IMR-90 (cell line): ENCODE results near the gene EDIL3. TPM values are rescaled to one million over a fixed set of nuclear protein-coding genes. Genes with fewer than 3 reads are reported as not detected.

ENCODE experiments used
- ATAC-seq: fragments of 200-7000 bp; cut with Tn5 transposase; 2 replicates; pipeline ENCODE4 v1.9.1; 2020; ENCODE audit warnings: low read depth, mild to moderate bottlenecking, moderate library complexity
- BruUV-seq: library from RNA; stranded (reverse); fragments of 400-500 nt; replicated peaks from 2 replicates; lab custom pipeline; 2021; lab: Mats Ljungman, UMichigan
- CTCF ChIA-PET: fragments of 300-600 bp; formaldehyde crosslinking; extraction: SDS; loops from one replicate; lab custom pipeline; 2021; ENCODE audit warnings: antibody characterized with exemption; lab: Yijun Ruan, JAX
- POLR2A ChIA-PET: fragments of 300-600 bp; sonication (Branson Sonifier 250); formaldehyde crosslinking; loops from one replicate; lab custom pipeline; 2022; ENCODE audit warnings: antibody characterized with exemption; ENCODE audit not compliant: unreplicated experiment; lab: Charles Lee
- DNase-seq: peaks from one replicate; pipeline ENCODE4 v3.0.0; 2013
- H2AFZ ChIP-seq: replicated peaks from 2 replicates; pipeline ENCODE3; 2013; ENCODE audit warnings: low read length, mild to moderate bottlenecking; ENCODE audit not compliant: poor library complexity
- H2AK5ac ChIP-seq: 2 replicates; pipeline ENCODE4 v1.6.1; 2013; ENCODE audit warnings: low read depth, low read length, inconsistent platforms
- H2AK9ac ChIP-seq: replicated peaks from 2 replicates; pipeline ENCODE3; 2013; ENCODE audit warnings: mild to moderate bottlenecking, low read depth, low read length, moderate library complexity; ENCODE audit not compliant: poor library complexity
- H2BK120ac ChIP-seq: 2 replicates; pipeline ENCODE4 v1.6.1; 2013; ENCODE audit warnings: low read depth, low read length, inconsistent platforms
- H2BK15ac ChIP-seq: 3 replicates; pipeline ENCODE4 v1.6.1; 2013; ENCODE audit warnings: low read depth, low read length, inconsistent platforms
- H2BK20ac ChIP-seq: 2 replicates; pipeline ENCODE4 v1.6.1; 2013; ENCODE audit warnings: low read depth, mild to moderate bottlenecking, inconsistent platforms, low read length, moderate library complexity
- H2BK5ac ChIP-seq: 2 replicates; pipeline ENCODE4 v1.6.1; 2013; ENCODE audit warnings: mild to moderate bottlenecking, low read depth, low read length, inconsistent platforms; ENCODE audit not compliant: poor library complexity, severe bottlenecking
- H3K14ac ChIP-seq: replicated peaks from 2 replicates; pipeline ENCODE4 v1.6.1; 2013; ENCODE audit warnings: low read depth, low read length, inconsistent platforms
- H3K18ac ChIP-seq: 2 replicates; pipeline ENCODE4 v1.6.1; 2013; ENCODE audit warnings: low read depth, low read length, control low read depth
- H3K23ac ChIP-seq: 2 replicates; pipeline ENCODE4 v1.6.1; 2013; ENCODE audit warnings: low read depth, low read length, inconsistent platforms
- H3K27ac ChIP-seq: 2 replicates; pipeline ENCODE4 v1.5.1; 2013; ENCODE audit warnings: mild to moderate bottlenecking, control low read depth, low read length; ENCODE audit not compliant: insufficient read depth
- H3K27me3 ChIP-seq: 2 replicates; pipeline ENCODE4 v1.6.1; 2013; ENCODE audit warnings: low read length; ENCODE audit not compliant: control insufficient read depth, insufficient read depth
- H3K36me3 ChIP-seq: 2 replicates; pipeline ENCODE4 v1.6.1; 2013; ENCODE audit warnings: low read length, mixed read lengths; ENCODE audit not compliant: control insufficient read depth, insufficient read depth
- H3K4ac ChIP-seq: 2 replicates; pipeline ENCODE4 v1.6.1; 2013; ENCODE audit warnings: low read depth, low read length, inconsistent platforms
- H3K4me1 ChIP-seq: 2 replicates; pipeline ENCODE4 v1.6.1; 2013; ENCODE audit warnings: low read length, mixed read lengths; ENCODE audit not compliant: control insufficient read depth, insufficient read depth
- H3K4me2 ChIP-seq: 2 replicates; pipeline ENCODE4 v1.6.1; 2013; ENCODE audit warnings: low read depth, mild to moderate bottlenecking, control low read depth, low read length, moderate library complexity
- H3K4me3 ChIP-seq: 2 replicates; pipeline ENCODE4 v1.5.1; 2013; ENCODE audit warnings: low read depth, mild to moderate bottlenecking, control low read depth, low read length, moderate library complexity; ENCODE audit not compliant: insufficient read depth
- H3K56ac ChIP-seq: 2 replicates; pipeline ENCODE4 v1.6.1; 2013; ENCODE audit warnings: low read length, inconsistent platforms; ENCODE audit not compliant: insufficient read depth; ENCODE audit errors: extremely low read depth
- H3K79me1 ChIP-seq, 2 experiments: 2 replicates each; pipeline ENCODE4 v1.6.1; 2013; ENCODE audit warnings: low read length in 2 of 2, inconsistent platforms in 1 of 2, low read depth in 1 of 2
- H3K9ac ChIP-seq: 2 replicates; pipeline ENCODE4 v1.6.1; 2013; ENCODE audit warnings: low read depth, low read length, control low read depth
- H3K9me1 ChIP-seq: 2 replicates; pipeline ENCODE4 v1.6.1; 2013; ENCODE audit warnings: low read length, inconsistent platforms; ENCODE audit not compliant: insufficient read depth
- H3K9me3 ChIP-seq: 2 replicates; pipeline ENCODE4 v1.6.1; 2013; ENCODE audit warnings: low read length; ENCODE audit not compliant: control insufficient read depth, insufficient read depth
- H4K20me1 ChIP-seq: 2 replicates; pipeline ENCODE4 v1.6.1; 2013; ENCODE audit warnings: low read length, inconsistent platforms; ENCODE audit not compliant: insufficient read depth
- H4K5ac ChIP-seq: 2 replicates; pipeline ENCODE4 v1.6.1; 2013; ENCODE audit warnings: mild to moderate bottlenecking, low read depth, low read length, control low read depth
- H4K8ac ChIP-seq, 2 experiments: 2 replicates each; pipeline ENCODE4 v1.6.1; 2013; ENCODE audit warnings: low read depth in 2 of 2, low read length in 2 of 2, control low read depth in 1 of 2, inconsistent platforms in 1 of 2
- H4K91ac ChIP-seq: 2 replicates; pipeline ENCODE4 v1.6.1; 2013; ENCODE audit warnings: low read depth, low read length, inconsistent platforms; ENCODE audit not compliant: insufficient read depth
- CTCF ChIP-seq: conservative IDR thresholded peaks from 2 replicates; pipeline ENCODE4 v1.5.1; 2012; ENCODE audit warnings: mild to moderate bottlenecking, low read depth, low read length, improper control_type of control experiment
- FOS ChIP-seq: fragments of 150-350 bp; IDR thresholded peaks from 2 replicates; pipeline ENCODE4 v1.6.1; 2016; ENCODE audit warnings: low read depth, low read length
- NFE2L2 ChIP-seq: fragments of 150-350 bp; IDR thresholded peaks from 2 replicates; pipeline ENCODE4 v1.6.1; 2016; ENCODE audit warnings: low read depth, mild to moderate bottlenecking, low read length
- RAD21 ChIP-seq: IDR thresholded peaks from 2 replicates; pipeline ENCODE4 v1.6.1; 2012; ENCODE audit warnings: low read length, improper control_type of control experiment
- SMC3 ChIP-seq: fragments of 150-350 bp; IDR thresholded peaks from 2 replicates; pipeline ENCODE4 v1.6.1; 2016; ENCODE audit warnings: low read depth, mild to moderate bottlenecking, antibody characterized with exemption, low read length, moderate library complexity
- dilution Hi-C: fragments of 300-500 bp; cut with HindIII; formaldehyde crosslinking; loops from one replicate; pipeline ENCODE4 v1.14.3; 2018; ENCODE audit warnings: low sequenced_read_pairs; ENCODE audit not compliant: unreplicated experiment
- in situ Hi-C: fragments of 300-500 bp; cut with MboI; formaldehyde crosslinking; loops from 3 replicates; pipeline ENCODE4 v1.14.3; 2019; ENCODE audit warnings: low sequenced_read_pairs, inconsistent platforms, mixed read lengths
- intact Hi-C: fragments of 100-400 bp; cut with micrococcal nuclease; formaldehyde crosslinking; loops from 2 replicates; pipeline ENCODE4 v1.10.0; 2022
- polyA plus RNA-seq, 3 experiments: library from polyadenylated mRNA; depleted of rRNA; stranded (reverse); fragments of >200 nt; gene quantifications; 2 replicates each; pipeline ENCODE4 v1.2.3, GENCODE V29; 2012; ENCODE audit warnings: low replicate concordance in 1 of 3
- total RNA-seq: library from RNA; depleted of rRNA; stranded (reverse); fragments of >200 nt; gene quantifications from 2 replicates; pipeline ENCODE4 v1.2.3, GENCODE V29; 2012

The EDIL3 gene
- total and polyA plus RNA-seq, 2 of the 4 experiments (the other 2 are of a cell fraction), result 55.5 to 82.8 TPM

- Histone ChIP-seq H4K20me1 (no peaks in the 10 kb centered on the region), H2AFZ (no peak overlapping the region), H2AK5ac (no peak overlapping the region), H3K18ac (no peak overlapping the region), H3K23ac (no peak overlapping the region), H3K79me1 (peaks cover 9 to 13% of the 10 kb centered on the region in 2 experiments; a peak in 1 of 4 replicates), H3K9me1 (no peaks in the 10 kb centered on the region), H2BK120ac (no peak overlapping the region), H3K9me3 (no peaks in the 10 kb centered on the region), H4K91ac (no peak overlapping the region), H3K27ac (no peak overlapping the region), H3K14ac (no peak overlapping the region), H3K36me3 (no peaks in the 10 kb centered on the region), H3K9ac (no peak overlapping the region), H3K4ac (no peak overlapping the region), H3K4me1 (peaks cover under 1% of the 10 kb centered on the region; the same call in 1 of the 2 replicates), H3K56ac (no peak overlapping the region), H3K4me3 (no peak overlapping the region), H2AK9ac (no peak overlapping the region), H4K8ac (no peak overlapping the region), H2BK15ac (no peak overlapping the region), H2BK20ac (no peak overlapping the region), H4K5ac (no peak overlapping the region; the same call in 1 of the 2 replicates), H3K4me2 (no peak overlapping the region), H3K27me3 (no peaks in the 10 kb centered on the region), H2BK5ac (no peak overlapping the region)
- DNase-seq, result peak; percentile 48
- POLR2A ChIA-PET, result interaction anchor here (0.5 kb wide), 1 partner anchor 14 kb away, joined by 3 read pairs; no protein-coding TSS in a partner anchor
- in situ Hi-C loops, result loop anchor here (10.0 kb wide), 2 partner anchors 321 to 531 kb away; partner anchors contain the start of gene HAPLN1
- no TSS peak for BruUV-seq
- peak; percentile 68 for ATAC-seq
- intact Hi-C loops, result loop anchor here (1.0 to 10.0 kb wide), 4 partner anchors 127 to 789 kb away; partner anchors contain the start of gene EDIL3
- CTCF ChIA-PET, result interaction anchor here (1.0 kb wide), 2 partner anchors 12 to 96 kb away, joined by 3 read pairs; no protein-coding TSS in a partner anchor
- dilution Hi-C loops, result no loop called here
- TF ChIP-seq CTCF (peak; percentile 47), FOS (no peak), NFE2L2 (no peak), SMC3 (peak; percentile 62), RAD21 (peak; percentile 48)
Measured at GRCh38 chr5:84255315-84255714, 129.4 kb downstream of the EDIL3 start.
